Measurements from ENCODE around the gene FAM168A.

DNA sequence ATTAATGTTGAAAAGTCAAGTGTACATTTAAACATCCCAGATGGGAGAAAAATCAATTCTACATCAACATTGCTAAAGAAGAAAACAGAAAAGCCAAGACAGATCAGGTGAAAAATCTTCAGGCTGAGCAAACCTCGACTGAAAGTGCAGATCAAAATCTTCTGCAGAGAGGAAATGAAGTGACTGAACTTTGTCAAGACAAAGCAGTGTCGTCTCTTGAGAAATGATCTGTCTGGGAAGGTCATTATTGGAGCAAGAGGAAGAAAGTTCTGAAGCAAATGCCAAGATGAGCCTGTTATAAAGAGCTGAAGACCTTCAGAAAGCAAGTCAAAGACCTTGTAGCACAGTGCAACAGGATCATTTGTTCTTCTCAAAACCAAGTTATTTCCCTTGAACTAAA, 42.7 kb upstream of the FAM168A start:
- TF ChIP-seq, protein P1, sequence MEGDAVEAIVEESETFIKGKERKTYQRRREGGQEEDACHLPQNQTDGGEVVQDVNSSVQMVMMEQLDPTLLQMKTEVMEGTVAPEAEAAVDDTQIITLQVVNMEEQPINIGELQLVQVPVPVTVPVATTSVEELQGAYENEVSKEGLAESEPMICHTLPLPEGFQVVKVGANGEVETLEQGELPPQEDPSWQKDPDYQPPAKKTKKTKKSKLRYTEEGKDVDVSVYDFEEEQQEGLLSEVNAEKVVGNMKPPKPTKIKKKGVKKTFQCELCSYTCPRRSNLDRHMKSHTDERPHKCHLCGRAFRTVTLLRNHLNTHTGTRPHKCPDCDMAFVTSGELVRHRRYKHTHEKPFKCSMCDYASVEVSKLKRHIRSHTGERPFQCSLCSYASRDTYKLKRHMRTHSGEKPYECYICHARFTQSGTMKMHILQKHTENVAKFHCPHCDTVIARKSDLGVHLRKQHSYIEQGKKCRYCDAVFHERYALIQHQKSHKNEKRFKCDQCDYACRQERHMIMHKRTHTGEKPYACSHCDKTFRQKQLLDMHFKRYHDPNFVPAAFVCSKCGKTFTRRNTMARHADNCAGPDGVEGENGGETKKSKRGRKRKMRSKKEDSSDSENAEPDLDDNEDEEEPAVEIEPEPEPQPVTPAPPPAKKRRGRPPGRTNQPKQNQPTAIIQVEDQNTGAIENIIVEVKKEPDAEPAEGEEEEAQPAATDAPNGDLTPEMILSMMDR (conservative IDR thresholded peaks at IDR 0.05 in 1 of 2, IDR thresholded peaks at IDR 0.05 in 1 of 2; ENCODE audit: extremely low read depth in 1 of 2, insufficient read depth in 1 of 2, low read depth in 1 of 2, low read length in 2 of 2): no peak
- no peak for TF ChIP-seq EZH2 (IDR thresholded peaks at IDR 0.05; ENCODE audit: borderline replicate concordance, low read length)

Data from mammary epithelial cell (primary cell).